K562 (cell line): ENCODE data around the gene TUT4. TPM values are rescaled to one million over a fixed set of nuclear protein-coding genes. Genes with fewer than 3 reads are reported as not detected.

ENCODE experiments used
- CCNT2 ChIP-seq: IDR thresholded peaks from 2 replicates; pipeline ENCODE4 v1.6.1; 2011; ENCODE audit warnings: borderline replicate concordance, low read depth, mild to moderate bottlenecking, moderate library complexity, mixed read lengths, low read length; ENCODE audit not compliant: insufficient read length; ENCODE audit errors: extremely low read depth
- RFX1 ChIP-seq: fragments of 450-650 bp; IDR thresholded peaks from 2 replicates; pipeline ENCODE4 v1.6.1; 2016; ENCODE audit warnings: mild to moderate bottlenecking, moderate library complexity
- ZNF561 ChIP-seq: fragments of 450-650 bp; formaldehyde crosslinking; conservative IDR thresholded peaks from 2 replicates; pipeline ENCODE4 v1.4.0; 2020; ENCODE audit warnings: mild to moderate bottlenecking, moderate library complexity
- polyA plus RNA-seq, 8 experiments: library from polyadenylated mRNA; depleted of rRNA in 4 of 8; stranded (reverse) in 5 of 8; unstranded in 3 of 8; fragments of >200 nt; fragmentation: Nextera tagmentation in 2 of 8; fragmentation: Illumina TruSeq in 1 of 8; extraction: Ambion mirVana in 2 of 8; extraction: Trizol in 1 of 8; gene quantifications; 2 replicates each; pipeline versions ENCODE4 v1.2.1 to v1.2.3, GENCODE V29; 2011 to 2014; ENCODE audit warnings: inconsistent platforms in 1 of 8, missing spikeins in 1 of 8
- total RNA-seq, 7 experiments: library from RNA; depleted of rRNA in 6 of 7; stranded (reverse); fragments of >200 nt in 6 of 7; fragmentation: Illumina TruSeq in 2 of 7; extraction: Trizol in 2 of 7; gene quantifications; 2 replicates each; pipeline versions ENCODE4 v1.2.1 to v1.2.3, GENCODE V29; 2011 to 2021; ENCODE audit warnings: low replicate concordance in 1 of 7
- TF ChIP-seq, protein P1 (sequence below), 2 experiments: fragments of 450-650 bp; formaldehyde crosslinking in 1 of 2; IDR thresholded peaks; 2 replicates each; pipeline versions ENCODE4 v1.4.0 to v1.6.1; 2014 to 2020; ENCODE audit warnings: mild to moderate bottlenecking in 2 of 2, borderline replicate concordance in 1 of 2, low read depth in 1 of 2

Gene TUT4
- total and polyA plus RNA-seq, 9 of the 15 experiments (the other 6 are each of a cell fraction or from before 2014, with no cell fraction given) = 15.8 to 53.5 (median 36.7) TPM

DNA sequence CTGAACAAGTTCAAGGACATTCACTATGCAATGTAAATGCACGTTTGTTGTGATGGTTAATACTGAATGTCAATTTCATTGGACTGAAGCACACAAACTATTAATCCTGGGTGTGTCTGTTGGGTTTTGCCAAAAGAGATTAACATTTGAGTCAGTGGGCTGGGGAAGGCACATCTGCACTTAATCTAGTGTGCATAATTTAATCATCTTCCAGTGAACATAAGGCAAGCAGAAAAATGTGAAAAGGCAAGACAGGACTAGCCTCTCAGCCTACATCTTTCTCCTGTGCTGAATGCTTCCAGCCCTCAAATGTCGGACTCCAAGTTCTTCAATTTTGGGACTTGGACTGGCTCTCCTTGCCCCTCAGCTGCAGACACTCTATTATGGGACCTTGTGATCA is 108.4 kb downstream of the TUT4 start (continued):
- TF ChIP-seq, protein P1, sequence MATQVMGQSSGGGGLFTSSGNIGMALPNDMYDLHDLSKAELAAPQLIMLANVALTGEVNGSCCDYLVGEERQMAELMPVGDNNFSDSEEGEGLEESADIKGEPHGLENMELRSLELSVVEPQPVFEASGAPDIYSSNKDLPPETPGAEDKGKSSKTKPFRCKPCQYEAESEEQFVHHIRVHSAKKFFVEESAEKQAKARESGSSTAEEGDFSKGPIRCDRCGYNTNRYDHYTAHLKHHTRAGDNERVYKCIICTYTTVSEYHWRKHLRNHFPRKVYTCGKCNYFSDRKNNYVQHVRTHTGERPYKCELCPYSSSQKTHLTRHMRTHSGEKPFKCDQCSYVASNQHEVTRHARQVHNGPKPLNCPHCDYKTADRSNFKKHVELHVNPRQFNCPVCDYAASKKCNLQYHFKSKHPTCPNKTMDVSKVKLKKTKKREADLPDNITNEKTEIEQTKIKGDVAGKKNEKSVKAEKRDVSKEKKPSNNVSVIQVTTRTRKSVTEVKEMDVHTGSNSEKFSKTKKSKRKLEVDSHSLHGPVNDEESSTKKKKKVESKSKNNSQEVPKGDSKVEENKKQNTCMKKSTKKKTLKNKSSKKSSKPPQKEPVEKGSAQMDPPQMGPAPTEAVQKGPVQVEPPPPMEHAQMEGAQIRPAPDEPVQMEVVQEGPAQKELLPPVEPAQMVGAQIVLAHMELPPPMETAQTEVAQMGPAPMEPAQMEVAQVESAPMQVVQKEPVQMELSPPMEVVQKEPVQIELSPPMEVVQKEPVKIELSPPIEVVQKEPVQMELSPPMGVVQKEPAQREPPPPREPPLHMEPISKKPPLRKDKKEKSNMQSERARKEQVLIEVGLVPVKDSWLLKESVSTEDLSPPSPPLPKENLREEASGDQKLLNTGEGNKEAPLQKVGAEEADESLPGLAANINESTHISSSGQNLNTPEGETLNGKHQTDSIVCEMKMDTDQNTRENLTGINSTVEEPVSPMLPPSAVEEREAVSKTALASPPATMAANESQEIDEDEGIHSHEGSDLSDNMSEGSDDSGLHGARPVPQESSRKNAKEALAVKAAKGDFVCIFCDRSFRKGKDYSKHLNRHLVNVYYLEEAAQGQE (IDR thresholded peaks at IDR 0.05; ENCODE audit: borderline replicate concordance) = no peak
- TF ChIP-seq, protein P1 (CRISPR knock-in tag; IDR thresholded peaks at IDR 0.05; ENCODE audit: low read depth) = no peak
- TF ChIP-seq RFX1 (no peak), CCNT2 (no peak), ZNF561 (CRISPR knock-in tag) (no peak)
